Thymus (tissue), 11 donors: Measurements from ENCODE around the gene VEZF1. TPM values are rescaled to one million over a fixed set of nuclear protein-coding genes. Genes with fewer than 3 reads are reported as not detected.

ENCODE experiments used
- DNase-seq, 9 donors: peaks; one replicate each; pipeline ENCODE4 v3.0.0-alpha.2; 2013; ENCODE audit warnings: low spot score in 9 of 9, low read depth in 6 of 9, missing footprints in 1 of 9
- H3K27ac ChIP-seq, 2 donors: one replicate each; pipeline ENCODE4 v1.5.1; 2013; ENCODE audit warnings: control low read depth in 1 of 2, low read depth in 1 of 2, low read length in 1 of 2, mild to moderate bottlenecking in 1 of 2, moderate library complexity in 1 of 2
- H3K27me3 ChIP-seq, 2 donors: one replicate each; pipeline ENCODE4 v1.5.1; 2013; ENCODE audit warnings: low read length in 1 of 2; ENCODE audit not compliant: control insufficient read depth in 2 of 2, insufficient read depth in 1 of 2
- H3K36me3 ChIP-seq, 2 donors: one replicate each; pipeline ENCODE4 v1.5.1; 2013; ENCODE audit warnings: low read length in 1 of 2, mild to moderate bottlenecking in 1 of 2, moderate library complexity in 1 of 2; ENCODE audit not compliant: control insufficient read depth in 2 of 2, insufficient read depth in 2 of 2
- H3K4me1 ChIP-seq, 2 donors: one replicate each; pipeline ENCODE4 v1.5.1; 2013; ENCODE audit warnings: low read length in 2 of 2; ENCODE audit not compliant: control insufficient read depth in 2 of 2, insufficient read depth in 2 of 2
- H3K4me3 ChIP-seq, 2 donors: one replicate each; pipeline ENCODE4 v1.5.1; 2013; ENCODE audit warnings: low read length in 2 of 2, control low read depth in 1 of 2, mild to moderate bottlenecking in 1 of 2
- H3K9me3 ChIP-seq, 2 donors: one replicate each; pipeline ENCODE4 v1.5.1; 2013; ENCODE audit warnings: low read length in 1 of 2, mild to moderate bottlenecking in 1 of 2; ENCODE audit not compliant: control insufficient read depth in 2 of 2, insufficient read depth in 1 of 2
- WGBS: extraction: QIAGEN DNeasy Blood & Tissue Kit; methylation state at CpG from one replicate; pipeline ENCODE4 v1.1.7; 2013; 5-methylcytosine and 5-hydroxymethylcytosine counted together
- polyA plus RNA-seq: library from polyadenylated mRNA; stranded (reverse); fragments of 200-250 nt; gene quantifications from one replicate; pipeline ENCODE4 v1.2.3, GENCODE V29; 2013
- total RNA-seq: library from RNA; stranded (reverse); fragments of 120-200 nt; gene quantifications from one replicate; pipeline ENCODE4 v1.2.4, GENCODE V29; 2013
- donor health status: healthy.

VEZF1 gene
- total and polyA plus RNA-seq, 2 donors, result 31.8 to 39.7 TPM

DNA sequence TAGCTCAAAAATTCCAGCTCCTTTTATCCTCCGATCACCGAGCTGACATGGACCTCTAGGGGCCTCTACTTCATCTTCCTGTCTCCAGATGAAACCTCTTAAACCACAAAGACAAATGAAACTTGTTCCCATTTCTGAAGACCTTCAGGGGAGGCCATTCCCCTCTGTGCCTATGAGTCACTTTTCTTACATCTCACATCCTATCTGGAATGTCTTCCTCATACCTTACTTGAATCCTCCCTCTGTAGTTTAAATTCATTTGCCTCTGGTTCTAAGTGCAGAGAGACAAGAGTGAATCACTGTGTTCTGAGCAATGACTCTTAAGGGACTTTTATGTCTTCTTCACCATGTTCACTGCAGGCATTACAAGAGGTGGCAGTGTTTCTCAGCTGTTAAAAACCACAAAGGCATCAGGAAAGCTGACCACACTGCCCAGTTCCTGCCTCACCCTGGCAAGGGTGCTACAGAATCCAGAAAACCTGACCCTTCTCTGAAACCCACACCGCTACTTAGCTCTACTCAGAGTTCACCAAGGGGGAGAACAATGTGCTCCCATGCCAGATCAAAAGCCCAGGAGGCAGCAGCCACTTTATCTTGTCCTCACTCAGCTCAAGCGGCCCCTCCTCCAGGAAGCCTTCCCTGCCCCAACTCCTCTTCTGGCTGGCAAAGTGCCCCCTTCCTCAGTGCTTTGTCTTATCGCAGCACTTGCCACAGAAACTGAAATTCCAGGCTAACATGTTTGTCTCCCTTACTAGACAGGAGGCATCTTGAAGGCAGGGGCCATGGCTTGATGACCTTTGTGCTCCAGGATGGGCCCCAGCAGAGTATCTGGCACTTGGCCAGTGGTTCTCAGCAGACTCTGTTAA, 39.3 kb downstream of the VEZF1 start:
- WGBS, result 60% methylated on average over 5 of the region's 5 CpGs
- H3K27me3 ChIP-seq, result peaks cover 7 to 14% of the 10 kb centered on the region in 2 donors
- H3K9me3 ChIP-seq, result no peaks in the 10 kb centered on the region
- no peak overlapping the region for H3K4me3 ChIP-seq
- DNase-seq, result peak in 1 of 9 donors; percentile 32
- H3K27ac ChIP-seq, result peak overlapping the region; percentile 38 to 64
- no peaks in the 10 kb centered on the region for H3K36me3 ChIP-seq
- H3K4me1 ChIP-seq, result peaks cover 17 to 59% of the 10 kb centered on the region in 2 donors

DNA sequence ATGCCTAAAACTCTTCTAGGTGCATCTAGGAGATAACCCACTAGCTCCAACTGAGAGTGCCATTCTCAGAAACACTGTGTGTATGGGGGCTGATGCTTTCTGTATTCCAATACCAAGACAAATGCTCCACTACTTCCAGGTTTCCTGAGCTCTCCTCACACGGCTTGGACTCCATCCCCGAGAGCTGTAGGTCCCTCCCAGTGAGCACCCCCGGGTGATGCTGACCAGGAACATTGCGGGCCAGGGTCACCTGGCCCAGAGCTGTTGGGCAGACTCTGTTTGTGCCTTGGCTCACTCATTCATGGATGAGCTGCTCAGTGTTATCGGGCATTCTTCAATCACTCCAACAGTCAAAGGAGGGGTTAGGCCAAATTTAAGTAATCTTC, 39.9 kb downstream of the VEZF1 start:
- no peak for DNase-seq
- Histone ChIP-seq H3K4me1 (peaks cover 17 to 54% of the 10 kb centered on the region in 2 donors), H3K4me3 (no peak overlapping the region), H3K27ac (peak overlapping the region; percentile 21 to 64), H3K9me3 (no peaks in the 10 kb centered on the region), H3K27me3 (peaks cover under 1 to 9% of the 10 kb centered on the region in 2 donors), H3K36me3 (no peaks in the 10 kb centered on the region)
- 92% methylated on average over 5 of the region's 5 CpGs for WGBS

DNA sequence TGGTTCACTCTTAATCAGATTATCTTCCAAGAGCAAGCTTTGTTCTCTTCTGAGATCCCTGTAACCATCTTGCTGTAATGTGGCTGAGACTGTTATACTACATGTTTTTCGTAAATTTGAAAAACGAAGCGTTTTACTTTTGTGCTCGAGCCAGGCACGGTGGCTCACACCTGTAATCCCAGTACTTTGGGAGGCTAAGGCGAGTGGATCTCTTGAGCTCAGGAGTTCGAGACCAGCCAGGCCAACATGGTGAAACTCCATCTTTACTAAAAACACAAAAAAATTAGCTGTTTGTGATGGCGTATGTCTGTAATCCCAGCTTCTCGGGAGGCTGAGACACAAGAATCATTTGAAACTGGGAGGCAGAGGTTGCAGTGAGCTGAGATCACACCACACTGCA, 40.7 kb downstream of the VEZF1 start:
- peaks cover 17 to 48% of the 10 kb centered on the region in 2 donors for H3K4me1 ChIP-seq
- peaks cover 0 to 4% of the 10 kb centered on the region in 2 donors for H3K27me3 ChIP-seq
- H3K9me3 ChIP-seq, result no peaks in the 10 kb centered on the region
- WGBS, result 94% methylated on average over 9 of the region's 9 CpGs
- no peak for DNase-seq
- peak overlapping the region in 1 of 2 donors; percentile 39 for H3K4me3 ChIP-seq
- H3K27ac ChIP-seq, result peak overlapping the region; percentile 15 to 46
- no peaks in the 10 kb centered on the region for H3K36me3 ChIP-seq

DNA sequence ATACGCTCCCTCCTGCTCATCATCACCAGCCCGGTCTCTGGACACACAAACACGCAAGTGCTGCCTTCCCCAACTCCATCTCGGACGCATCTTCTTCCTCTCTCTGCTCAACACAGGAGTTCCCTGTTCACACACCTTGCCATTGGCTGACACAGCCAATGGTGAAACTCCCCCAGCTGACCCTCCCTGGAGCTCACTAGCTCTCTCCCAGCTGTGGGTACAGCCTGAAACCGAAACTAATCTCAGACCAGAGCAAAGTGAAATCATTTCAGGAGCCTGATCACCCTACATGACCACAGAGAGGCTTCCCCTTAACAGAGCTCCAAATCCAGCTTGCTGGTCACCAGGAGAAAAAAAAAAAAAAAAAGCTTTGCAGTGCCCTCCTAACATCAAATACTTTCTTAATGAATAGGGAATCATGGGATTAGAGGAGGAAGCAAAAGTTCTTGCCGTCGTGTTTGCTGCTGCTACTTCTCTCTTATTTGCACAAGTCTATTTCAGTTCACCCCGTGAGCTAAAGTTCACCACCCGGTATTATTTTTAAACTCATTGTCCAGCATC, 41.2 kb downstream of the VEZF1 start:
- Histone ChIP-seq H3K9me3 (no peaks in the 10 kb centered on the region), H3K4me3 (peak overlapping the region in 1 of 2 donors; percentile 39), H3K27ac (peak overlapping the region; percentile 46 to 75), H3K27me3 (peaks cover 0 to 6% of the 10 kb centered on the region in 2 donors), H3K4me1 (peaks cover 17 to 50% of the 10 kb centered on the region in 2 donors), H3K36me3 (no peaks in the 10 kb centered on the region)
- WGBS, result 13% methylated on average over 10 of the region's 10 CpGs
- peak in 3 of 9 donors; percentile 51 to 74 (median 55) for DNase-seq

DNA sequence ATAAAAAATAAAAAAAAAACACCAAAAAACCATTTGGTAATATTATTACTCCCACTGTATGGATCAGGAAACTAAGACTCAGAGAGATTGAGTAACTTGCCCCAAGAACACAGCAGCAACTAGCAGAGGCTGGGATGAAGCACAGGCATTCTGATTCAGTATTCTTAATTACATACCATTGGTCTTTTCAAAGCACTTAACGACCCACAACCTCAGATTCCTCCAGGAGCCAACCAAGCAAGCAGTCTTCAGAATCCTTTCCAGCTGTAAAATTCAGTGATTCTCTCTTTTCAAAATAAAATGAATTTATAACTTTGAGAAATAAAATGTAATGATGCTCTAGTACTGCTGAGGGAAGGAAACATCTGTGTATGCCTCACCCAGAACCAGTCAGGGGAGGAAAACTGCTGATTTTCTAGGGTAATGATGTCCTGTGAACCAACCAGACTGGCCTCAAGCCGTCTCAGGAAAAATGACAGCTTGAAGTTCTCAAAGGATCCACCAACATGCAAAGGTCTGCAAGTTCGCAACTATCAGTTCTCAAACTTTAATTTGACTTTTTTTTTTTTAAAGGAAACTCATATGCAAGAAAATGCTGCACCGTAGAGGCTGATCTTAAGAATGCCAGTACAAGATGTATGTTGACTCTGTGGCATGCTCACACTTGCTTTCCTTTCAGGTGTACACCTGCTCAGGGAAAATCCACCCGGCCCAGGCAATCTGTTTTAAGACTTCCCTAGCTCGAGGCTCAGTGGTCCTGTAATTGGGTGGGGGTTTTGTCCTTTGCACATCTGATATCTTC, 41.9 kb downstream of the VEZF1 start:
- DNase-seq, result peak in 1 of 9 donors; percentile 48
- peaks cover 19 to 57% of the 10 kb centered on the region in 2 donors for H3K4me1 ChIP-seq
- peaks cover 0 to 8% of the 10 kb centered on the region in 2 donors for H3K27me3 ChIP-seq
- 21% methylated on average over 6 of the region's 6 CpGs for WGBS
- H3K36me3 ChIP-seq, result no peaks in the 10 kb centered on the region
- H3K9me3 ChIP-seq, result no peaks in the 10 kb centered on the region
- peak overlapping the region in 1 of 2 donors; percentile 39 for H3K4me3 ChIP-seq
- H3K27ac ChIP-seq, result peak overlapping the region; percentile 46 to 75

DNA sequence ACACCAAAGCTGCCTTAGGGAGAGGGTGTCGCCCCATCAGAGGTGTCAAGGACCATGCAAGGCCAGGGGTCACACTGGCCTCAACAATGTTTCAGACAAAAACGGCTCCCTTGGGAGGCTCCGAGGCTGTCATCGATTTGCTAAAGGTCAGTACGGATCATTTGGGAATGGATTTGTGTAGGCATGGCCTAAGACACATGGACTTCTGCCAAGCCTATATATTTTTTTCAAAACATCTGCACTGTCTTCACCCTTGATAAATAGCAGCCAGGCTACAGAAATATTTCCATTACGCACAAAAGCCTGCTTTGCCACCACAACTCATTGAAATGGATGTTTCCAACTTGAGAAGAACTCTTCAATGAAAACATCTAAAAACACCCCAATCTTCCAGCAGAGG, 43.1 kb downstream of the VEZF1 start:
- Histone ChIP-seq H3K9me3 (no peaks in the 10 kb centered on the region), H3K4me1 (peaks cover 31 to 61% of the 10 kb centered on the region in 2 donors), H3K27ac (no peak overlapping the region), H3K27me3 (peaks cover 0 to 8% of the 10 kb centered on the region in 2 donors), H3K36me3 (no peaks in the 10 kb centered on the region), H3K4me3 (no peak overlapping the region)
- no peak for DNase-seq
- WGBS, result 92% methylated on average over 6 of the region's 6 CpGs

DNA sequence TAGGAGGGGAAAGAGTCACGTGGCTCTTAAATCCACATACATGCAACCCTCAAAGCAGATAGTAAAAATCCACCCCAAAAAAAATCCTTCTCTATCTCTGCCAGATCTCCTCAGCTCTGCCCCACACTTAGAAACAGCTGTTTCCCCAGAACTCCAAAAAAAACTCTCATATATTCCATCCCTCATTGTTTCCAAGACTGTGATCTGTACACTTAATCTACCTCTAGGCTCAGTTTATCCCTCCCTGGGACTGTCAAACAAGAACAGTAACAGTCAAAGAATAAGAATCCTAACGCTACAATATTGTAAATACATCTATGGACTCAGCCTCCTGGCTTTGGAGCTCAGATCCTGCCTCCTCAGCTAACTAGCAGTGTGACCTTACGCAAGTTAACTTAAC, 44.4 kb downstream of the VEZF1 start:
- Histone ChIP-seq H3K27me3 (peaks cover 0 to 8% of the 10 kb centered on the region in 2 donors), H3K4me1 (peaks cover 39 to 59% of the 10 kb centered on the region in 2 donors), H3K36me3 (no peaks in the 10 kb centered on the region), H3K9me3 (no peaks in the 10 kb centered on the region), H3K27ac (no peak overlapping the region), H3K4me3 (no peak overlapping the region)
- 93% methylated on average over 3 of the region's 3 CpGs for WGBS
- DNase-seq, result no peak

DNA sequence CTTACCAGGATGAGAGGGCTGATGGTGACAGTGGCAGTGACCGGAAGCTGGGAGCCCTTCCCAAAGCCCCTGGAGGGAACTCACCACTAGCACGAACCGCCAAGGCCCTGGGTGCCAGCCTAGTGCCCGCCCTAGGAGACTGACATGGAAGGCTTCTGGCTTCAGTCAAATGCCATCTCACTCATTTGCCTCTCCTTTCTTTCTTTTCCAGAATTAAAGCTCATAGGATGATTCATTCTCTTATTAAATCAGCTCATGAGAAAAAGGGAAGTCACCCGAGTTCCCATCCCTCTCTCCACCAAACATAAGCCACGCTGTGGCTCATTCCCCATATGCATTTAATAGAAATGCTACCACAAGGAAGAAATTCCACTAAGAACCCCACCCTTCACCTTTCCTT, 44.9 kb downstream of the VEZF1 start:
- peaks cover 0 to 8% of the 10 kb centered on the region in 2 donors for H3K27me3 ChIP-seq
- no peak overlapping the region for H3K4me3 ChIP-seq
- no peaks in the 10 kb centered on the region for H3K9me3 ChIP-seq
- H3K36me3 ChIP-seq, result no peaks in the 10 kb centered on the region
- 73% methylated on average over 6 of the region's 6 CpGs for WGBS
- no peak for DNase-seq
- H3K4me1 ChIP-seq, result peaks cover 34 to 55% of the 10 kb centered on the region in 2 donors
- H3K27ac ChIP-seq, result no peak overlapping the region
